ENCODE measurements around the gene NT5DC1. TPM values are rescaled to one million over a fixed set of nuclear protein-coding genes. Genes with fewer than 3 reads are reported as not detected.

Gene NT5DC1
- polyA plus RNA-seq, 1 of the 3 experiments (the other 2 are of a cell fraction), result 20.3 TPM

DNA sequence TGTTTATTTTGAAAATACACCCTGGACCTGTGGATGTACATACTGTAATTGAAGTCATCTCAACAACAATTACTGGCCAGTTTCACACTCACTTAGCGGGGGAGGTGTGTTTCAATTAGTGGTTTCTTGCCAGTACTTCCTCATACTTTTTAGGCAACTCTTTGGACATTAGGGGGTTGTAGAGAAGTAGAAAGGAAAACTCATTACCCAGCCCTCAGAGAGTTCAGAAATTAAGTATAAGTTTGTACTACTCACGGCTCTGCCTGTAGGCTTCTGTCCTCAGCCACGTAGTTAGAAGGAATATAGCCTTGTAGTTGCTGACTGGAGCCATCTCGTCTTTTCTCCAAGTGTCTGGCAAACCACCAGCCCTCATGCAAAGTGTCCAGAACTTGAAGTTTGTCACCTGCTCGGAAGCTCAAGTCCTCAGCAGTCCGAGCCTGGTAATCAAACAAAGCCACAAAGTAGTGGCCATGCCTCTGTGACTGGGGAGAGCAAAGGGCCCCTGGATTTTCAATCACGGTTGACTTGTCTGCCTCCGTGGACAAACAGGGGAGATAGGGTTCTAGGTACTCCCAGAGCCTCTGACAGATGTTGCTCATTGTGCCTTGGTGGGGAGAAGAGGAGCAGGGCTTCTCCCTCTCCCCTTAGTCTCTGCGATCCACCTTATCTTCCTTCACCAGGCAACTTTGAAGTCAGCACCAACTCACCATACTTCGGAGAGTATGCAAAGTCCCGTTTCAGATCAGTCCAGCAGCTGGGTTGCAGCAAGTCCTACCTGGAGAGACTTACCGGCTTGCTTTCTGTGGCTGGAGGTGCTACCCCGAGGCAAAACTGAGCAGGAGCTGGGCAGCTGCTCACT is 40.7 kb upstream of the NT5DC1 start:
- Histone ChIP-seq H3K79me2 (ENCODE audit: insufficient read depth) (no peaks in the 10 kb centered on the region), H3K9me3 (no peaks in the 10 kb centered on the region), H3K9me2 (no peaks in the 10 kb centered on the region), H3K4me2 (no peak overlapping the region), H3K27ac (ENCODE audit: low read depth in 2 of 2, low read length in 1 of 2) (no peak overlapping the region), H2AFZ (ENCODE audit: low read depth) (no peak overlapping the region; the same call in 1 of the 2 replicates), H3K36me3 (replicated peaks in 1 of 2; ENCODE audit: control insufficient read depth in 1 of 2, insufficient read depth in 2 of 2, low read length in 1 of 2) (no peaks in the 10 kb centered on the region), H3K4me1 (ENCODE audit: control insufficient read depth in 1 of 2, insufficient read depth in 2 of 2, low read depth in 1 of 2, low read length in 1 of 2) (no peaks in the 10 kb centered on the region; a peak in 1 of 4 replicates), H3K27me3 (ENCODE audit: insufficient read depth) (no peaks in the 10 kb centered on the region; the same call in 1 of the 2 replicates), H3K9ac (no peak overlapping the region), H4K20me1 (ENCODE audit: insufficient read depth) (no peaks in the 10 kb centered on the region), H3K4me3 (ENCODE audit: low read depth in 2 of 2, low read length in 1 of 2) (no peak overlapping the region), H3F3A (replicated peaks; ENCODE audit: insufficient read depth) (no peaks in the 10 kb centered on the region)
- CTCF ChIA-PET, result interaction anchor here (1.5 kb wide), 1 partner anchor 8 kb away, joined by 5 read pairs; no protein-coding TSS in a partner anchor
- DNase-seq, result no peak
- POLR2A ChIA-PET, result no interaction called here
- no peak for TF ChIP-seq CTCF (IDR thresholded peaks at IDR 0.05)
- WGBS (ENCODE audit: low lambda C conversion rate), result 57% methylated on average over 9 of the region's 13 CpGs

DNA sequence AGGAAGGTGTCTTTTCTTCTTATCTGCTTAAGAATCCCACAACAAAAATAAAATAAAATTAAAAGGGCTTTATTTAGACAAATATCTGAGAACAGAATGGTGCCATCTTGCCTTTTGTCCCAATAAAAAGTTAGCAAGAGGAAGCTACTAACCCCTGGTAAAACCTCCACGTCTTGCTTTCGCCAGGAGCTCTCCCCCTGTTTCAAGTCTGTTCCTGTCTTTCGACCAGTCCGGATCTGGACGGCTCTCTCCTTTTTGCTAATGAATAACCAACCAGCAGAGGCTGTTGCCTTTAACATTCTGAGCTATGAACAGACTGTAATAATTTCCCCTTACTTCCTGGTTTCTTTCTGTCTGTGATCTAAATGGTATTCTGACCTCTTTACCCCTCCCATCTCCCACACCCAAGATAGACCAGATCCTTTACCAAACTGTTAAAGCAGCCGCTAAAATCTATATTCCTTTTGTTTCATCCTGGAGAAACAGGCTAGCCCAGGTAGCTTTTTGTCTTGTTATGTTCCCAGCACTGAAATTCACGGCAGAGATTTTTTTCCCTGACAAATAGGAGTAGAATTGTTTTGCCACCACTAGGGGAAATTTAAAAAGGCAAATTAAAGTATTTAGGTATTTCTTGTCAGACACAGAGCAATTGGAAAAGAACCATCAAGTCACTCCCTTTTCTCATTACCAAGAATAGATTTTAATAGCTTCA is 39.9 kb upstream of the NT5DC1 start, which contains the start of gene FRK:
FRK (minus strand) TSS at position 320 of the 712 bp plus-strand sequence. CDS start 580 bp downstream, outside the sequence.
- H3K79me2 ChIP-seq (ENCODE audit: insufficient read depth), result no peaks in the 10 kb centered on the region
- no peaks in the 10 kb centered on the region for H3K9me2 ChIP-seq
- H4K20me1 ChIP-seq (ENCODE audit: insufficient read depth), result no peaks in the 10 kb centered on the region
- H3K9me3 ChIP-seq, result no peaks in the 10 kb centered on the region
- H3K4me1 ChIP-seq (ENCODE audit: control insufficient read depth in 1 of 2, insufficient read depth in 2 of 2, low read depth in 1 of 2, low read length in 1 of 2), result no peaks in the 10 kb centered on the region; a peak in 1 of 4 replicates
- H3K9ac ChIP-seq, result no peak within 1 kb of the TSS
- TF ChIP-seq CTCF (IDR thresholded peaks at IDR 0.05) (peak; percentile 34), TEAD4 (IDR thresholded peaks at IDR 0.05; ENCODE audit: borderline replicate concordance, insufficient read depth) (no peak)
- DNase-seq, result no peak
- WGBS (ENCODE audit: low lambda C conversion rate), result 60% methylated on average over 7 of the region's 7 CpGs
- H3K4me3 ChIP-seq (ENCODE audit: low read depth in 2 of 2, low read length in 1 of 2), result no peak within 1 kb of the TSS
- peak within 1 kb of the TSS; percentile 56; the same call in 1 of the 2 replicates for H2AFZ ChIP-seq (ENCODE audit: low read depth)
- CTCF ChIA-PET, result interaction anchor here (0.6 to 1.5 kb wide), 4 partner anchors 8 to 36 kb away, joined by 3 to 5 read pairs (median 4); no protein-coding TSS in a partner anchor
- no peak within 1 kb of the TSS for H3K27ac ChIP-seq (ENCODE audit: low read depth in 2 of 2, low read length in 1 of 2)
- no peaks in the 10 kb centered on the region for H3K36me3 ChIP-seq (replicated peaks in 1 of 2; ENCODE audit: control insufficient read depth in 1 of 2, insufficient read depth in 2 of 2, low read length in 1 of 2)
- no peak within 1 kb of the TSS for H3K4me2 ChIP-seq
- no peaks in the 10 kb centered on the region; the same call in 1 of the 2 replicates for H3K27me3 ChIP-seq (ENCODE audit: insufficient read depth)
- no peaks in the 10 kb centered on the region for H3F3A ChIP-seq (replicated peaks; ENCODE audit: insufficient read depth)
- POLR2A ChIA-PET, result no interaction called here
